Measurements from ENCODE around the gene KPNA6. TPM values are rescaled to one million over a fixed set of nuclear protein-coding genes. Genes with fewer than 3 reads are reported as not detected.
"Not testable (repeated sequence)": the region's sequence is repeated elsewhere in the genome, so short reads cannot be mapped to it uniquely, and the experiment has no call there.

KPNA6 gene
- total and polyA plus RNA-seq, 2 of the 4 experiments (the other 2 are of a cell fraction), result 27.0 to 50.7 TPM

- ATAC-seq (ENCODE audit: low read depth); H3K14ac ChIP-seq (replicated peaks; ENCODE audit: low read depth, low read length); BruUV-seq (replicated peaks); H3K18ac ChIP-seq (ENCODE audit: low read depth, low read length); H3K4me3 ChIP-seq (ENCODE audit: insufficient read depth, low read depth, low read length); in situ Hi-C loops (cut with MboI; ENCODE audit: low sequenced_read_pairs); POLR2A ChIA-PET (ENCODE audit: unreplicated experiment); H3K27me3 ChIP-seq (ENCODE audit: control insufficient read depth, insufficient read depth, low read length); H2AK5ac ChIP-seq (ENCODE audit: low read depth, low read length); H3K23ac ChIP-seq (ENCODE audit: low read depth, low read length); H2BK5ac ChIP-seq (ENCODE audit: low read depth, low read length, poor library complexity, severe bottlenecking); H4K91ac ChIP-seq (ENCODE audit: insufficient read depth, low read depth, low read length); H2BK20ac ChIP-seq (ENCODE audit: low read depth, low read length); H3K27ac ChIP-seq (ENCODE audit: insufficient read depth, low read length); CTCF ChIA-PET; H3K9me3 ChIP-seq (ENCODE audit: control insufficient read depth, insufficient read depth, low read length); H2AK9ac ChIP-seq (replicated peaks; ENCODE audit: low read depth, low read length, poor library complexity); H4K5ac ChIP-seq (ENCODE audit: low read depth, low read length); H3K4me2 ChIP-seq (ENCODE audit: low read depth, low read length); H2BK120ac ChIP-seq (ENCODE audit: low read depth, low read length); H3K4ac ChIP-seq (ENCODE audit: low read depth, low read length); H3K9ac ChIP-seq (ENCODE audit: low read depth, low read length); H3K56ac ChIP-seq (ENCODE audit: extremely low read depth, insufficient read depth, low read length); dilution Hi-C loops (cut with HindIII; ENCODE audit: low sequenced_read_pairs, unreplicated experiment); H4K8ac ChIP-seq (ENCODE audit: low read depth in 2 of 2, low read length in 2 of 2); DNase-seq; H2BK15ac ChIP-seq (ENCODE audit: low read depth, low read length); H2AFZ ChIP-seq (replicated peaks; ENCODE audit: low read length, poor library complexity): not testable (repeated sequence)
- peaks cover 21% of the 10 kb centered on the region for H4K20me1 ChIP-seq (ENCODE audit: insufficient read depth, low read length)
- peaks cover 18% of the 10 kb centered on the region for H3K4me1 ChIP-seq (ENCODE audit: control insufficient read depth, insufficient read depth, low read length)
- peaks cover 14% of the 10 kb centered on the region for H3K36me3 ChIP-seq (ENCODE audit: control insufficient read depth, insufficient read depth, low read length)
- WGBS, 2 experiments (ENCODE audit: extremely low coverage in 2 of 2, insufficient read length in 1 of 2), result 96% methylated on average over 8 of the region's 21 CpGs; no CpG with 5 or more reads in 1 of the 2 experiments
- peaks cover 14% of the 10 kb centered on the region for H3K9me1 ChIP-seq (ENCODE audit: insufficient read depth, low read length)
- peaks cover 0 to 45% of the 10 kb centered on the region in 2 experiments; a peak in 3 of 4 replicates for H3K79me1 ChIP-seq (ENCODE audit: low read depth in 1 of 2, low read length in 2 of 2)
- intact Hi-C loops (cut with micrococcal nuclease), result loop anchor here (10.0 kb wide), 1 partner anchor 271 kb away; no protein-coding TSS in a partner anchor
Observed at GRCh38 chr1:32065613-32066488, 42.0 kb upstream of the KPNA6 start.

Data from IMR-90 (cell line).